CD14-positive monocyte (primary cell): ENCODE data around the gene MAML3. TPM values are rescaled to one million over a fixed set of nuclear protein-coding genes. Genes with fewer than 3 reads are reported as not detected.

Experiments used
- DNase-seq, 3 donors: peaks; one replicate each; pipeline ENCODE4 v3.0.0-alpha.2; 2011 to 2022
- H2AFZ ChIP-seq: 2 replicates; pipeline ENCODE4 v1.6.0; 2012; ENCODE audit warnings: mild to moderate bottlenecking, low read depth, low read length, inconsistent platforms; ENCODE audit not compliant: insufficient read depth, poor library complexity, severe bottlenecking
- H3K27ac ChIP-seq, 2 donors: 1 replicate in 1 of 2; 2 replicates in 1 of 2; pipeline ENCODE4 v1.5.1; 2012 to 2013; ENCODE audit warnings: low read length in 2 of 2, control low read depth in 1 of 2, inconsistent platforms in 1 of 2, low read depth in 1 of 2, mild to moderate bottlenecking in 1 of 2
- H3K27me3 ChIP-seq, 2 donors: one replicate each; pipeline versions ENCODE4 v1.6.0 to v1.6.1; 2011 to 2013; ENCODE audit warnings: low read length in 2 of 2; ENCODE audit not compliant: control insufficient read depth in 2 of 2, insufficient read depth in 2 of 2
- H3K36me3 ChIP-seq, 2 donors: replicated peaks in 1 of 2; 1 replicate in 1 of 2; 2 replicates in 1 of 2; pipeline versions ENCODE4 v1.5.1 to v1.6.1; 2012 to 2013; ENCODE audit warnings: low read length in 2 of 2, control low read depth in 1 of 2, inconsistent platforms in 1 of 2, mild to moderate bottlenecking in 1 of 2; ENCODE audit not compliant: insufficient read depth in 2 of 2, control insufficient read depth in 1 of 2
- H3K4me1 ChIP-seq, 2 donors: 1 replicate in 1 of 2; 2 replicates in 1 of 2; pipeline versions ENCODE4 v1.5.1 to v1.6.1; 2012 to 2013; ENCODE audit warnings: low read length in 2 of 2, control low read depth in 1 of 2, inconsistent platforms in 1 of 2, mild to moderate bottlenecking in 1 of 2, moderate library complexity in 1 of 2; ENCODE audit not compliant: insufficient read depth in 2 of 2, control insufficient read depth in 1 of 2
- H3K4me2 ChIP-seq: replicated peaks from 2 replicates; pipeline ENCODE3; 2012; ENCODE audit warnings: low read length, moderate library complexity, mild to moderate bottlenecking; ENCODE audit not compliant: poor library complexity, severe bottlenecking; ENCODE audit errors: extremely low read depth
- H3K4me3 ChIP-seq, 3 experiments: fragments of 200-600 bp in 1 of 3; sonication (generic) in 1 of 3; replicated peaks in 1 of 3; 1 replicate in 2 of 3; 2 replicates in 1 of 3; pipeline ENCODE4 v1.5.1; 2011 to 2013; ENCODE audit warnings: low read length in 3 of 3, mild to moderate bottlenecking in 3 of 3, control low read depth in 2 of 3, low read depth in 2 of 3, inconsistent platforms in 1 of 3, moderate library complexity in 1 of 3
- H3K79me2 ChIP-seq: 2 replicates; pipeline ENCODE4 v1.6.0; 2012; ENCODE audit warnings: mild to moderate bottlenecking, control low read depth, inconsistent platforms, low read length, moderate library complexity; ENCODE audit not compliant: insufficient read depth
- H3K9ac ChIP-seq: 2 replicates; pipeline ENCODE4 v1.6.0; 2017; ENCODE audit warnings: low read length, mild to moderate bottlenecking; ENCODE audit not compliant: insufficient read depth, poor library complexity, severe bottlenecking
- H3K9me3 ChIP-seq, 2 donors: replicated peaks in 1 of 2; 1 replicate in 1 of 2; 2 replicates in 1 of 2; pipeline versions ENCODE4 v1.5.1 to v1.6.1; 2012 to 2013; ENCODE audit warnings: low read length in 2 of 2, control low read depth in 1 of 2; ENCODE audit not compliant: control insufficient read depth in 1 of 2, insufficient read depth in 1 of 2
- H4K20me1 ChIP-seq: 2 replicates; pipeline ENCODE4 v1.6.0; 2012; ENCODE audit warnings: mild to moderate bottlenecking, low read length, control low read depth, moderate library complexity; ENCODE audit not compliant: insufficient read depth
- H3K27ac Mint-ChIP-seq, 7 donors: one replicate each; pipeline ENCODE4 v1.8.0; 2020; ENCODE audit warnings: mild to moderate bottlenecking in 7 of 7, mixed read lengths in 7 of 7, moderate library complexity in 6 of 7, inconsistent platforms in 2 of 7
- H3K27me3 Mint-ChIP-seq, 3 donors: one replicate each; pipeline ENCODE4 v1.8.0; 2021 to 2022; ENCODE audit warnings: low read depth in 3 of 3, mild to moderate bottlenecking in 3 of 3, mixed read lengths in 3 of 3, moderate library complexity in 3 of 3, inconsistent platforms in 1 of 3
- H3K36me3 Mint-ChIP-seq, 2 donors: one replicate each; pipeline ENCODE4 v1.8.0; 2020; ENCODE audit warnings: mixed read lengths in 2 of 2, inconsistent platforms in 1 of 2, mild to moderate bottlenecking in 1 of 2
- H3K4me1 Mint-ChIP-seq: one replicate; pipeline ENCODE4 v1.8.0; 2020; ENCODE audit warnings: mild to moderate bottlenecking, mixed read lengths
- H3K4me3 Mint-ChIP-seq, 2 donors: one replicate each; pipeline ENCODE4 v1.8.0; 2020; ENCODE audit warnings: mild to moderate bottlenecking in 2 of 2, mixed read lengths in 2 of 2, moderate library complexity in 1 of 2
- H3K9me3 Mint-ChIP-seq, 7 donors: one replicate each; pipeline ENCODE4 v1.8.0; 2020 to 2022; ENCODE audit warnings: mixed read lengths in 7 of 7, mild to moderate bottlenecking in 6 of 7, moderate library complexity in 6 of 7, inconsistent platforms in 2 of 7
- whole genome bisulfite sequencing: methylation state at CpG from one replicate; pipeline ENCODE4 v1.1.5; 2013; ENCODE audit warnings: missing lambda C conversion rate; ENCODE audit not compliant: insufficient coverage; 5-methylcytosine and 5-hydroxymethylcytosine counted together
- intact Hi-C, 2 donors: fragments of 100-400 bp; cut with micrococcal nuclease; formaldehyde crosslinking; loops; one replicate each; pipeline versions ENCODE4 v1.15.0 to v1.15.1; 2023
- polyA plus RNA-seq, 3 donors: library from polyadenylated mRNA; depleted of rRNA in 1 of 3; unstranded in 2 of 3; stranded (reverse) in 1 of 3; fragments of 300-500 nt in 2 of 3; fragments of >200 nt in 1 of 3; fragmentation: Illumina TruSeq in 2 of 3; gene quantifications; 1 replicate in 2 of 3; 2 replicates in 1 of 3; pipeline ENCODE4 v1.2.3, GENCODE V29; 2012 to 2021
- TF ChIP-seq, protein P1 (sequence below): fragments of 200-600 bp; IDR thresholded peaks from one replicate; pipeline ENCODE4 v1.8.0; 2022; ENCODE audit warnings: antibody characterized with exemption, mild to moderate bottlenecking

Gene MAML3
- polyA plus RNA-seq, 3 donors = 1.5 to 6.5 (median 2.3) TPM

DNA sequence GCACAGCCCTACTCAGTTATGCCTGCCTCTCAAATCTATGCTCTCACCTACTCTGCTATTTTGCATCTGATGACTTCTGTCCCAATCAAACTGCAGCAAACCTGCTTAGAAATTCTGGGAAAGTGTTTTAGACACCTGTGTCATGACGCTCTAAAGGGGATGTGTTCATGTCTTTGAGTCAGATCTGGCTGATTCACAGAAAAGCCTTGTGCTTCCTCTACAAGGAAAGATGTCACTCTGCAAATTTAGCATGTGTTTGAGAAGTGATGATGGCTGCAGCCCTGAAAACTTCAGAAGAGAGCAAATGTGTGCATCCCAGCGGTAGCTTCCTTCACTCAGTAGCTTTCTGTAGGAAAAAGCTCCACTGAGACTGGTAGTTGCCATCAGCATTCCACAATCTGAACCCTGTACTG lies 253.0 kb downstream of the MAML3 start:
- WGBS = 80% methylated on average over 2 of the region's 2 CpGs
- peaks cover 0 to 4% of the 10 kb centered on the region in 2 donors for H3K4me1 ChIP-seq
- Mint-ChIP-seq H3K36me3 (peaks cover 9 to 10% of the 10 kb centered on the region in 2 donors), H3K27me3 (peaks cover 0 to 1% (median 0%) of the 10 kb centered on the region in 3 donors), H3K9me3 (peaks cover 0 to 9% (median 2%) of the 10 kb centered on the region in 7 donors), H3K4me1 (peaks cover 24% of the 10 kb centered on the region), H3K27ac (no peak overlapping the region), H3K4me3 (no peak overlapping the region)
- H3K79me2 ChIP-seq = no peaks in the 10 kb centered on the region
- no peak overlapping the region for H3K4me2 ChIP-seq
- H3K9ac ChIP-seq = no peak overlapping the region
- DNase-seq = no peak
- intact Hi-C loops = no loop called here
- no peaks in the 10 kb centered on the region for H3K36me3 ChIP-seq
- no peak overlapping the region for H3K4me3 ChIP-seq
- no peak overlapping the region for H3K27ac ChIP-seq
- no peak overlapping the region for H2AFZ ChIP-seq
- H3K9me3 ChIP-seq = no peaks in the 10 kb centered on the region
- no peaks in the 10 kb centered on the region for H3K27me3 ChIP-seq
- TF ChIP-seq, protein P1, sequence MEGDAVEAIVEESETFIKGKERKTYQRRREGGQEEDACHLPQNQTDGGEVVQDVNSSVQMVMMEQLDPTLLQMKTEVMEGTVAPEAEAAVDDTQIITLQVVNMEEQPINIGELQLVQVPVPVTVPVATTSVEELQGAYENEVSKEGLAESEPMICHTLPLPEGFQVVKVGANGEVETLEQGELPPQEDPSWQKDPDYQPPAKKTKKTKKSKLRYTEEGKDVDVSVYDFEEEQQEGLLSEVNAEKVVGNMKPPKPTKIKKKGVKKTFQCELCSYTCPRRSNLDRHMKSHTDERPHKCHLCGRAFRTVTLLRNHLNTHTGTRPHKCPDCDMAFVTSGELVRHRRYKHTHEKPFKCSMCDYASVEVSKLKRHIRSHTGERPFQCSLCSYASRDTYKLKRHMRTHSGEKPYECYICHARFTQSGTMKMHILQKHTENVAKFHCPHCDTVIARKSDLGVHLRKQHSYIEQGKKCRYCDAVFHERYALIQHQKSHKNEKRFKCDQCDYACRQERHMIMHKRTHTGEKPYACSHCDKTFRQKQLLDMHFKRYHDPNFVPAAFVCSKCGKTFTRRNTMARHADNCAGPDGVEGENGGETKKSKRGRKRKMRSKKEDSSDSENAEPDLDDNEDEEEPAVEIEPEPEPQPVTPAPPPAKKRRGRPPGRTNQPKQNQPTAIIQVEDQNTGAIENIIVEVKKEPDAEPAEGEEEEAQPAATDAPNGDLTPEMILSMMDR = no peak
- no peaks in the 10 kb centered on the region for H4K20me1 ChIP-seq

- no peak overlapping the region for H3K4me2 ChIP-seq
- H3K9me3 ChIP-seq = no peaks in the 10 kb centered on the region
- no peak overlapping the region for H3K4me3 ChIP-seq
- H3K27me3 ChIP-seq = no peaks in the 10 kb centered on the region
- no peak overlapping the region for H3K4me3 Mint-ChIP-seq
- no peaks in the 10 kb centered on the region for H3K79me2 ChIP-seq
- no peaks in the 10 kb centered on the region for H3K36me3 ChIP-seq
- H3K27me3 Mint-ChIP-seq = peaks cover 0 to 1% (median 0%) of the 10 kb centered on the region in 3 donors
- H3K36me3 Mint-ChIP-seq = peaks cover 3% of the 10 kb centered on the region in 2 donors
- no peak overlapping the region for H2AFZ ChIP-seq
- H3K9ac ChIP-seq = no peak overlapping the region
- peak overlapping the region in 2 of 7 donors; percentile 15 to 44 for H3K27ac Mint-ChIP-seq
- H4K20me1 ChIP-seq = no peaks in the 10 kb centered on the region
- H3K4me1 Mint-ChIP-seq = peaks cover 23% of the 10 kb centered on the region
- no peak overlapping the region for H3K27ac ChIP-seq
- H3K4me1 ChIP-seq = peaks cover 0 to 4% of the 10 kb centered on the region in 2 donors
- peaks cover 0 to 3% (median 0%) of the 10 kb centered on the region in 7 donors for H3K9me3 Mint-ChIP-seq
- no peak for DNase-seq
- intact Hi-C loops = no loop called here
- WGBS = no CpG with 5 or more reads among the region's 4 CpGs
- TF ChIP-seq, protein P1 = no peak
Observed at GRCh38 chr4:139899346-139899745, 254.6 kb downstream of the MAML3 start.
